ENCODE results near the gene C10orf105.

C10orf105 gene

DNA sequence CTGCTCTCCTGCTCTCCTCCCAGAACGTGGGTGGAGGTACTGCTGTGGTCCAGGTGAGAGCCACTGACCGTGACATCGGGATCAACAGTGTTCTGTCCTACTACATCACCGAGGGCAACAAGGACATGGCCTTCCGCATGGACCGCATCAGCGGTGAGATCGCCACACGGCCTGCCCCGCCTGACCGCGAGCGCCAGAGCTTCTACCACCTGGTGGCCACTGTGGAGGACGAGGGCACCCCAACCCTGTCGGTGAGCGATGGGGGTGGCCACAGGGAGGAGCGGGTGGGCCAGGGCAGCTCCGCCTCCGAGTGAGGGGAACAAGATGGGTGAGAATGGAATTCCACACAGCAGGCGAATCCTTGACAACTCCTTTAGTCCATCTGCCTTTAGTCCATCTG, 22.1 kb upstream of the C10orf105 start:
- Histone ChIP-seq H3K4me3 (no peak overlapping the region), H3K27ac (no peak overlapping the region)
- no peak for DNase-seq (ENCODE audit: low spot score)
- TF ChIP-seq, protein P1, sequence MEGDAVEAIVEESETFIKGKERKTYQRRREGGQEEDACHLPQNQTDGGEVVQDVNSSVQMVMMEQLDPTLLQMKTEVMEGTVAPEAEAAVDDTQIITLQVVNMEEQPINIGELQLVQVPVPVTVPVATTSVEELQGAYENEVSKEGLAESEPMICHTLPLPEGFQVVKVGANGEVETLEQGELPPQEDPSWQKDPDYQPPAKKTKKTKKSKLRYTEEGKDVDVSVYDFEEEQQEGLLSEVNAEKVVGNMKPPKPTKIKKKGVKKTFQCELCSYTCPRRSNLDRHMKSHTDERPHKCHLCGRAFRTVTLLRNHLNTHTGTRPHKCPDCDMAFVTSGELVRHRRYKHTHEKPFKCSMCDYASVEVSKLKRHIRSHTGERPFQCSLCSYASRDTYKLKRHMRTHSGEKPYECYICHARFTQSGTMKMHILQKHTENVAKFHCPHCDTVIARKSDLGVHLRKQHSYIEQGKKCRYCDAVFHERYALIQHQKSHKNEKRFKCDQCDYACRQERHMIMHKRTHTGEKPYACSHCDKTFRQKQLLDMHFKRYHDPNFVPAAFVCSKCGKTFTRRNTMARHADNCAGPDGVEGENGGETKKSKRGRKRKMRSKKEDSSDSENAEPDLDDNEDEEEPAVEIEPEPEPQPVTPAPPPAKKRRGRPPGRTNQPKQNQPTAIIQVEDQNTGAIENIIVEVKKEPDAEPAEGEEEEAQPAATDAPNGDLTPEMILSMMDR (IDR thresholded peaks at IDR 0.05) = no peak

DNA sequence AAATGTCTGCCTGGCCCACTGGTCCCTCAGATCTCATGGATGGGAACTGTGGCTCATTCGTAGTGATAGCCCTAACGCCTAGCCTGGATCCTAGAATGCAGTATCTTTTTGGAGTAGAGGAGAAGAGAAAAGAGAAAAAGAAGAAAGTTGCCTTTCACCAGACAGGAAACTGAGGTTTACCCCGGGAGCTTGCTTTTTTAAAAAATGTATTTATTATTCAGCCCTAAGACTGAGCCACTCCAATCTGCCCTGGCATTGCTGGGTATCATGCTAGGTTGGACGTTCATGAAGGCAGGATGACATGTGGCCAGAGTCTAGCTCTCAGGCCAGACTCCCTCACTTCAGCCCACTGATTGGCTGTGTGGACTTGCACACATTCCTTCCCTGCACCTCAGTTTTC, 21.5 kb upstream of the C10orf105 start:
- Histone ChIP-seq H3K4me3 (no peak overlapping the region), H3K27ac (no peak overlapping the region)
- no peak for DNase-seq (ENCODE audit: low spot score)
- TF ChIP-seq, protein P1 (IDR thresholded peaks at IDR 0.05) = no peak

DNA sequence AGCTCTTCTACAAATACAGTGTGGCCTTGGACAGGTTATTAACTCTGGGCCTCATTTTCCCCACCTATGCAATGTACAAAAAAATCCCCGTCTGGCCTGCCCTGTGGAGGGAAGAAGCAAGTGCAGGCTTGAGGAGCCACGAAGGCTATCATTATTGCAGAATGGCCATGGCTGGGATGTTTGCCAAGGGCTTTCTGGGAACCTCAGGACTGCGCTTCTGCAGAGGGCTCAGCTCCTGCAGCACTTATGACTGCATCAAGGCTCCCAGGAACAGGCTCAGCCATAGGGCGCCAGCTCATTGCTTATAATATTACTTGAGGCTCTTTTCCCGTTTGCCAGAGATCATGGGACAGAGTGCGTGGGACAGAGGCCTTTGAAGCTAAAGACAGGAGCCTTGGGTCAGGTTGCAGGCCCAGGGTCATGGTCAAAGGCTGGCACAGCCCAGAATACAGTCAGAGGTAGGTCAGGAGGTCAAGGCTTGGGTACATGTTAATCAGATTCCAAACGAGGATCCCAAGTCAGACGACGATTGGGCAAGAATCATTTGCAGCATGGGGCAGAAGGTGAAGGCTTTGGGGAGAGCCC, 20.6 kb upstream of the C10orf105 start:
- H3K27ac ChIP-seq = no peak overlapping the region
- DNase-seq (ENCODE audit: low spot score) = no peak
- H3K4me3 ChIP-seq = no peak overlapping the region
- TF ChIP-seq, protein P1 (IDR thresholded peaks at IDR 0.05) = no peak

DNA sequence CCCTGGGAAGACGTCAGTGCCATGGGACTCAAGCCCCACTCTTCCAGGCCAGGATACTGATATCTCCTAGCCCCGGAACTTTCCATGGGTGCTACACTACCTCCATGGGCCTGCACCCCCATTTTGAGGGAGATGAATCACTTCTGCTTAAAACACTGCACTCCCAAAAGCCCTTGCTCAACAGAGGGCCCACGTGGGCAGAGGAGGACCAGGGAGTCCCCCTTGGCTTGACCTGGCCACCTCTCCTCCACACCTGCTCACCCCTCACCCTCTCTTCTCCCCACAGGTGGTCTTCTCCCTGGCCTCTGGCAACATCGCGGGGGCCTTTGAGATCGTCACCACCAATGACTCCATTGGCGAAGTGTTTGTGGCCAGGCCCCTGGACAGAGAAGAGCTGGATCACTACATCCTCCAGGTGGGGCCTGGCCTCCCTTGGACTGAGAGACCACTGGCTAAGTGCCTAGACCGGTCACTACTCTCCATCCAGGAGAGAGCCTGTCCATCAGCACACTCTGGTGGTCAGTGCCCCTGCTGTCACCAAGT, 19.9 kb upstream of the C10orf105 start:
- TF ChIP-seq, protein P1 (IDR thresholded peaks at IDR 0.05) = no peak
- Histone ChIP-seq H3K27ac (no peak overlapping the region), H3K4me3 (no peak overlapping the region)
- DNase-seq (ENCODE audit: low spot score) = no peak

DNA sequence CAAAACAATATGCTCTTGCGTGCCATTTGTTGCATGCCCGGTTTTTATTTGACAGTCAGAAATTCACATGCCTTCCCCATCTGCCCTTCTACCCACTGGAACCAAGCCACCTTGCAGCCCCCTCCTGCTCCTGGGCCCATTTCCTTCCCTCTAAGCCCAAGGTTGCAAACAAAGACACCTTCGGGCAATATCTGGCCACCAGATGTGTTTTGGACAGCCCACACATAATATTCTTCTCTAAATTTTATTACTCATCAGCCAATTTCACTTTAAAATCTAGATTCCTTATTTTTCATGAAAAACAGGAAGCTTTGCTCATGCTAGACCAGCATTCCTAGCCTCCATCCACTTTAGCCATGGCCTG, 18.2 kb upstream of the C10orf105 start:
- no peak overlapping the region for H3K4me3 ChIP-seq
- DNase-seq (ENCODE audit: low spot score) = no peak
- TF ChIP-seq, protein P1 (IDR thresholded peaks at IDR 0.05) = no peak
- peak overlapping the region in 1 of 2 donors; percentile 49 for H3K27ac ChIP-seq

DNA sequence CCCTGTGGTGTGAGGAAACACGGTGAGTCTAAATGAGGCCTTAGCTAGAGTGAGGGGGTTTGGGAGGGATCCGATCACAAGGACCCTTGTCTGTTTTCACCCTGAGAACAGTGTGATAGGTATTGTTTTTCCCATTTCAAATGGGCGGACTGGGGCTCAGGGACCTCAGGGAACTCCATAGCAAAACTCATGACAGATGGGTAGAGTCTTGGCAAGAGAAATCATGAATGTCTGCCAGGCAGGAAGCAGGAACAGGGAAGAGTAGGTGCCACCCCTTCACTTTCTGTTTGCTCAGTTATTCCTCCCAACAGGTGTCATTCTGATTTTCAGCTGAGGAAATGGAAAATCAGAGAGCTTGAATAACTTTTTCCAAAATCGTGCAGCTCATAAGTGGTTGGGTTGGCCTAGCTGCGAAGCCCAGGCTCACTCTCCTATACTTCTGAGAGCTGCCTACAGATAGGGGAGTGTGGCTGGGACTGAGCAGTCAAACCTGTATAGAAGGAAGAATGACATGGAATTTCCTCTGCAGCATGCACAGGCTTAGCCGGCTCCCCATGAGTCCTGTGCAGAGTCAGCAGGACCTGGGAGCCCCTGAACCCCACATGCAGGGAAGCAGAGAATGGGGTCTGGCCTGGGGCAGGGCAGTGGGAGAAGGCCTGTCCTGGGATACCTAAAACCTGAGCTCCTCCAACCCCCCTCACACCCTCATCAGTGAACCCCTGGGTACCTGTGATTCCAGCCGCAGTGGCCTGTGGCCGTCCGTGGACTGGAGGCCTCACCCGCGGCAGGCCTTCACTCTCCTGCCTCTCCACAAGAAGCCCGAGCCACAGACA, 17.6 kb upstream of the C10orf105 start:
- no peak for DNase-seq (ENCODE audit: low spot score)
- no peak overlapping the region for H3K4me3 ChIP-seq
- TF ChIP-seq, protein P1 (IDR thresholded peaks at IDR 0.05) = no peak
- H3K27ac ChIP-seq = peak overlapping the region in 1 of 2 donors; percentile 49

All from coronary artery (tissue), 2 donors.